Activated B cell treated with CpG ODN at 0.5 μM for 24 hours (primary cell): ENCODE results near the gene ERAL1. TPM values are rescaled to one million over a fixed set of nuclear protein-coding genes. Genes with fewer than 3 reads are reported as not detected.
"Not testable (repeated sequence)": the region's sequence is repeated elsewhere in the genome, so short reads cannot be mapped to it uniquely, and the experiment has no call there.

Experiments
- ATAC-seq: fragments of 200-7000 bp; cut with Tn5 transposase; one replicate; pipeline ENCODE4 v1.10.0; 2021; ENCODE audit warnings: low read depth, mild to moderate bottlenecking, moderate library complexity
- CTCF ChIA-PET: fragments of 350-600 bp; sonication (Branson Sonifier 250); formaldehyde crosslinking; loops from one replicate; lab custom pipeline; 2021; ENCODE audit warnings: antibody characterized with exemption; lab: Charles Lee
- POLR2A ChIA-PET: fragments of 350-600 bp; sonication (Branson Sonifier 250); formaldehyde crosslinking; loops from one replicate; lab custom pipeline; 2021; ENCODE audit warnings: antibody characterized with exemption; lab: Charles Lee
- DNase-seq: peaks from one replicate; pipeline ENCODE4 v3.0.0; 2022
- H3K27ac Mint-ChIP-seq: one replicate; pipeline ENCODE4 v1.8.0; 2020; ENCODE audit warnings: mixed read lengths
- H3K27me3 Mint-ChIP-seq: one replicate; pipeline ENCODE4 v1.8.0; 2021; ENCODE audit warnings: mixed read lengths
- H3K36me3 Mint-ChIP-seq: one replicate; pipeline ENCODE4 v1.8.0; 2021; ENCODE audit warnings: low read depth, mixed read lengths
- H3K4me1 Mint-ChIP-seq: one replicate; pipeline ENCODE4 v1.8.0; 2021; ENCODE audit warnings: mixed read lengths
- H3K4me3 Mint-ChIP-seq: one replicate; pipeline ENCODE4 v1.8.0; 2020; ENCODE audit warnings: mild to moderate bottlenecking, mixed read lengths
- H3K9me3 Mint-ChIP-seq: one replicate; pipeline ENCODE4 v1.8.0; 2020; ENCODE audit warnings: mixed read lengths
- CTCF ChIP-seq: fragments of 200-600 bp; IDR thresholded peaks from one replicate; pipeline ENCODE4 v1.8.0; 2022; ENCODE audit warnings: antibody characterized with exemption, mild to moderate bottlenecking
- intact Hi-C: fragments of 100-400 bp; cut with micrococcal nuclease; formaldehyde crosslinking; loops from one replicate; pipeline ENCODE4 v1.15.1; 2024
- total RNA-seq: library from RNA; stranded (reverse); gene quantifications from 2 replicates; pipeline ENCODE4 v1.2.3, GENCODE V29; 2022

ERAL1 gene
- total RNA-seq, 1 donor from 2014 or later: 47.6 TPM

GRCh38 chr17:28892024-28892423 lies 37.2 kb downstream of the ERAL1 start:
- no peak for DNase-seq
- peaks cover 93% of the 10 kb centered on the region for H3K4me1 Mint-ChIP-seq
- CTCF ChIA-PET: interaction anchor here (2.0 to 4.1 kb wide), 2 partner anchors 10 to 129 kb away, joined by 6 to 22 read pairs; partner anchors contain the start of gene DHRS13
- peak overlapping the region; percentile 100 for H3K27ac Mint-ChIP-seq
- intact Hi-C loops: no loop called here
- H3K36me3 Mint-ChIP-seq: peaks cover 46% of the 10 kb centered on the region
- no peak for ATAC-seq
- H3K4me3 Mint-ChIP-seq: peak overlapping the region; percentile 63
- POLR2A ChIA-PET: interaction anchor here (0.6 to 8.1 kb wide), 13 partner anchors 7 to 291 kb away, joined by 3 to 71 read pairs (median 6); partner anchors contain the start of genes DHRS13, FAM222B, NEK8 and PHF12
- no peak for TF ChIP-seq CTCF
- no peaks in the 10 kb centered on the region for H3K27me3 Mint-ChIP-seq
- H3K9me3 Mint-ChIP-seq: no peaks in the 10 kb centered on the region

GRCh38 chr17:28893248-28894183 lies 38.7 kb downstream of the ERAL1 start:
- CTCF ChIA-PET: interaction anchor here (0.6 to 4.1 kb wide), 5 partner anchors 9 to 167 kb away, joined by 3 to 22 read pairs (median 4); partner anchors contain the start of genes DHRS13 and TLCD1
- DNase-seq (peak; percentile 37), ATAC-seq (peak; percentile 9)
- peak overlapping the region; percentile 100 for H3K27ac Mint-ChIP-seq
- H3K4me3 Mint-ChIP-seq: peak overlapping the region; percentile 84
- POLR2A ChIA-PET: interaction anchor here (0.5 to 8.1 kb wide), 23 partner anchors 8 to 248 kb away, joined by 3 to 71 read pairs (median 7); partner anchors contain the start of genes DHRS13, ERAL1, FAM222B and NEK8
- H3K36me3 Mint-ChIP-seq: peaks cover 47% of the 10 kb centered on the region
- H3K4me1 Mint-ChIP-seq: peaks cover 88% of the 10 kb centered on the region
- not testable (repeated sequence) for H3K27me3 Mint-ChIP-seq, H3K9me3 Mint-ChIP-seq
- intact Hi-C loops: loop anchor here (1.0 kb wide), 1 partner anchor 9 kb away; no protein-coding TSS in a partner anchor

GRCh38 chr17:28895794-28896447 lies 41.1 kb downstream of the ERAL1 start:
- Mint-ChIP-seq H3K36me3 (peaks cover 55% of the 10 kb centered on the region), H3K27me3 (no peaks in the 10 kb centered on the region), H3K9me3 (no peaks in the 10 kb centered on the region), H3K4me1 (peaks cover 82% of the 10 kb centered on the region), H3K27ac (peak overlapping the region; percentile 86), H3K4me3 (peak overlapping the region; percentile 96)
- ATAC-seq (no peak), DNase-seq (no peak)
- no peak for TF ChIP-seq CTCF
- intact Hi-C loops: no loop called here
- ChIA-PET POLR2A (interaction anchor here (0.6 to 8.1 kb wide), 13 partner anchors 8 to 185 kb away, joined by 3 to 81 read pairs (median 11); partner anchors contain the start of genes ERAL1, NEK8, PHF12 and TLCD1), CTCF (interaction anchor here (1.1 to 10.4 kb wide), 5 partner anchors 47 to 169 kb away, joined by 3 to 90 read pairs (median 11); partner anchors contain the start of genes FAM222B and TLCD1)

- H3K4me1 Mint-ChIP-seq: peaks cover 81% of the 10 kb centered on the region
Measured at GRCh38 chr17:28896491-28896883, 41.7 kb downstream of the ERAL1 start.

More at GRCh38 chr17:28896491-28896883, 41.7 kb downstream of the ERAL1 start:
- Mint-ChIP-seq H3K36me3 (peaks cover 49% of the 10 kb centered on the region), H3K9me3 (no peaks in the 10 kb centered on the region), H3K4me3 (peak overlapping the region; percentile 96), H3K27ac (peak overlapping the region; percentile 86), H3K27me3 (no peaks in the 10 kb centered on the region)
- intact Hi-C loops: no loop called here
- POLR2A ChIA-PET: interaction anchor here (0.9 to 8.1 kb wide), 15 partner anchors 8 to 185 kb away, joined by 3 to 81 read pairs (median 11); partner anchors contain the start of genes ERAL1, NEK8, PHF12 and PROCA1
- DNase-seq (no peak), ATAC-seq (no peak)
- TF ChIP-seq CTCF: no peak
- CTCF ChIA-PET: interaction anchor here (1.1 to 10.4 kb wide), 5 partner anchors 47 to 170 kb away, joined by 3 to 90 read pairs (median 11); partner anchors contain the start of genes FAM222B and TLCD1
